Suprapubic skin (tissue), 4 donors: Measurements from ENCODE around the gene ZNF18. TPM values are rescaled to one million over a fixed set of nuclear protein-coding genes. Genes with fewer than 3 reads are reported as not detected.
"Not testable (repeated sequence)": the region's sequence is repeated elsewhere in the genome, so short reads cannot be mapped to it uniquely, and the experiment has no call there.

ENCODE experiments used
- DNase-seq, 2 donors: peaks; one replicate each; pipeline ENCODE4 v3.0.0-alpha.2; 2019; ENCODE audit warnings: low spot score in 2 of 2
- H3K27ac ChIP-seq: fragments of 200-600 bp; sonication (generic); one replicate; pipeline ENCODE4 v1.5.1; 2019
- H3K27me3 ChIP-seq: fragments of 200-600 bp; sonication (generic); one replicate; pipeline ENCODE4 v1.5.1; 2019
- H3K36me3 ChIP-seq: fragments of 200-600 bp; sonication (generic); one replicate; pipeline ENCODE4 v1.5.1; 2019
- H3K4me1 ChIP-seq: fragments of 200-600 bp; sonication (generic); one replicate; pipeline ENCODE4 v1.5.1; 2019
- H3K4me3 ChIP-seq: fragments of 200-600 bp; sonication (generic); one replicate; pipeline ENCODE4 v1.5.1; 2019; ENCODE audit warnings: mild to moderate bottlenecking
- H3K9me3 ChIP-seq: fragments of 200-600 bp; sonication (generic); one replicate; pipeline ENCODE4 v1.5.1; 2019
- EP300 ChIP-seq: sonication (generic); formaldehyde crosslinking; IDR thresholded peaks from one replicate; pipeline ENCODE4 v1.6.1; 2017; ENCODE audit warnings: antibody characterized with exemption
- POLR2A ChIP-seq, 2 donors: fragments of 450-650 bp; IDR thresholded peaks; one replicate each; pipeline ENCODE4 v1.6.1; 2017; ENCODE audit warnings: antibody characterized with exemption in 2 of 2, mild to moderate bottlenecking in 2 of 2, moderate library complexity in 2 of 2
- POLR2AphosphoS5 ChIP-seq, 3 donors: sonication (generic); formaldehyde crosslinking; IDR thresholded peaks; one replicate each; pipeline ENCODE4 v1.6.1; 2017; ENCODE audit warnings: antibody characterized with exemption in 3 of 3
- WGBS: methylation state at CpG from one replicate; pipeline ENCODE4 v1.1.5; 2018; 5-methylcytosine and 5-hydroxymethylcytosine counted together
- total RNA-seq, 4 donors: library from RNA; depleted of rRNA; stranded (reverse); fragments of >200 nt; gene quantifications; one replicate each; pipeline ENCODE4 v1.1.0, GENCODE V29; 2016
- TF ChIP-seq, protein P1 (sequence below), 2 donors: fragments of 200-600 bp in 1 of 2; fragments of 450-650 bp in 1 of 2; sonication (generic) in 1 of 2; IDR thresholded peaks; one replicate each; pipeline ENCODE4 v1.5.1; 2016 to 2019; ENCODE audit warnings: antibody characterized with exemption in 2 of 2, mild to moderate bottlenecking in 1 of 2, moderate library complexity in 1 of 2

The ZNF18 gene
- total RNA-seq, 4 donors from 2014 or later = 8.3 to 16.6 (median 11.4) TPM

DNA sequence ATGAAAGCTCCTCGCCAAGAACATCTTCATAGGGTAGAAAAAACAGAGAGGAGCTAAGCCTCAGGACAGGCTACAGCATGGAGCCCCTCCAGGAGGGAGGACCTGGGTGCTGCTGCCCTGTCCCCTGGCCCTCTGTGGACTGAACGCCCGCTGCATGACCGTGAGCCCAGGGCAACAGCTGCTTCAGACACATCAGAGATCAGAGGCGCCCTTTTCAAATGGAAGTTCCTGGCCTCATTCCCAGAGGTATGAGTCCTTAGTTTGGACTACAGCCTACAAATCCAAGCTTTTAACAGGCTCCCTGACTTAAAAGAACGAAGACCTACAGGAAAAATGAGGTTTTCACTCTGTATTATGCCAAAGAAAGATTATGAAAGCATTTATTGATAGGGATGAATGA, 48.5 kb downstream of the ZNF18 start:
- DNase-seq = no peak
- Histone ChIP-seq H3K4me3 (no peak overlapping the region), H3K27ac (peak overlapping the region; percentile 60), H3K9me3 (peaks cover 10% of the 10 kb centered on the region), H3K4me1 (peaks cover 21% of the 10 kb centered on the region), H3K27me3 (no peaks in the 10 kb centered on the region), H3K36me3 (no peaks in the 10 kb centered on the region)
- TF ChIP-seq POLR2A (IDR thresholded peaks at IDR 0.05) (no peak), POLR2AphosphoS5 (IDR thresholded peaks at IDR 0.05) (no peak), EP300 (no peak)
- TF ChIP-seq, protein P1, sequence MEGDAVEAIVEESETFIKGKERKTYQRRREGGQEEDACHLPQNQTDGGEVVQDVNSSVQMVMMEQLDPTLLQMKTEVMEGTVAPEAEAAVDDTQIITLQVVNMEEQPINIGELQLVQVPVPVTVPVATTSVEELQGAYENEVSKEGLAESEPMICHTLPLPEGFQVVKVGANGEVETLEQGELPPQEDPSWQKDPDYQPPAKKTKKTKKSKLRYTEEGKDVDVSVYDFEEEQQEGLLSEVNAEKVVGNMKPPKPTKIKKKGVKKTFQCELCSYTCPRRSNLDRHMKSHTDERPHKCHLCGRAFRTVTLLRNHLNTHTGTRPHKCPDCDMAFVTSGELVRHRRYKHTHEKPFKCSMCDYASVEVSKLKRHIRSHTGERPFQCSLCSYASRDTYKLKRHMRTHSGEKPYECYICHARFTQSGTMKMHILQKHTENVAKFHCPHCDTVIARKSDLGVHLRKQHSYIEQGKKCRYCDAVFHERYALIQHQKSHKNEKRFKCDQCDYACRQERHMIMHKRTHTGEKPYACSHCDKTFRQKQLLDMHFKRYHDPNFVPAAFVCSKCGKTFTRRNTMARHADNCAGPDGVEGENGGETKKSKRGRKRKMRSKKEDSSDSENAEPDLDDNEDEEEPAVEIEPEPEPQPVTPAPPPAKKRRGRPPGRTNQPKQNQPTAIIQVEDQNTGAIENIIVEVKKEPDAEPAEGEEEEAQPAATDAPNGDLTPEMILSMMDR (IDR thresholded peaks at IDR 0.05) = no peak
- 29% methylated on average over 5 of the region's 6 CpGs for WGBS

- Histone ChIP-seq H3K4me3 (no peak overlapping the region), H3K4me1 (peaks cover 18% of the 10 kb centered on the region), H3K36me3 (no peaks in the 10 kb centered on the region), H3K27ac (peak overlapping the region; percentile 79), H3K27me3 (no peaks in the 10 kb centered on the region), H3K9me3 (no peaks in the 10 kb centered on the region)
- WGBS = 44% methylated on average over 3 of the region's 3 CpGs
- no peak for DNase-seq
- TF ChIP-seq, protein P1 (IDR thresholded peaks at IDR 0.05) = no peak
- TF ChIP-seq POLR2A (IDR thresholded peaks at IDR 0.05) (no peak), POLR2AphosphoS5 (IDR thresholded peaks at IDR 0.05) (no peak), EP300 (no peak)
Measured at GRCh38 chr17:11944587-11944986, 52.7 kb downstream of the ZNF18 start.

- H3K4me1 ChIP-seq = peaks cover 11% of the 10 kb centered on the region
- H3K36me3 ChIP-seq = no peaks in the 10 kb centered on the region
- H3K27me3 ChIP-seq = no peaks in the 10 kb centered on the region
- no peak overlapping the region for H3K4me3 ChIP-seq
- H3K9me3 ChIP-seq = no peaks in the 10 kb centered on the region
- no peak for DNase-seq
- TF ChIP-seq POLR2A (IDR thresholded peaks at IDR 0.05) (no peak), EP300 (no peak), POLR2AphosphoS5 (IDR thresholded peaks at IDR 0.05) (peak in 1 of 3 donors; percentile 27)
- TF ChIP-seq, protein P1 (IDR thresholded peaks at IDR 0.05) = no peak
- WGBS = 60% methylated on average over 7 of the region's 7 CpGs
- peak overlapping the region; percentile 79 for H3K27ac ChIP-seq
Measured at GRCh38 chr17:11943759-11944347, 53.4 kb downstream of the ZNF18 start.

DNA sequence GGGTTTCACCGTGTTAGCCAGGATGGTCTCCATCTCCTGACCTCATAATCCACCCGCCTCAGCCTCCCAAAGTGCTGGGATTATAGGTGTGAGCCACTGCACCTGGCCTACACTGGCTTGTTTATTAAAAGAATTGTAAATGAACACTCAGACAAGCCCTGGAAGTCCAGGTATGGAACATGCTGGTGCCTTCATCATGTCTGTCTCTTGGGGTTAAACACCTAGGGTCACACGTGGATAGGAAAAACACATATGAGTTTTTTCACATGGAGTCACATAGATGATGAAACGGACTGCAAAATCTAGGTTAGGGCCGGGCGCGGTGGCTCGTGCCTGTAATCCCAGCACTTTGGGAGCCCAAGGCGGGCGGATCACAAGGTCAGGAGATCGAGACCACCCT, 54.2 kb downstream of the ZNF18 start:
- not testable (repeated sequence) for H3K36me3 ChIP-seq, DNase-seq, H3K9me3 ChIP-seq, H3K4me3 ChIP-seq, H3K27me3 ChIP-seq, H3K4me1 ChIP-seq
- H3K27ac ChIP-seq = peak overlapping the region; percentile 79
- 94% methylated on average over 11 of the region's 11 CpGs for WGBS

DNA sequence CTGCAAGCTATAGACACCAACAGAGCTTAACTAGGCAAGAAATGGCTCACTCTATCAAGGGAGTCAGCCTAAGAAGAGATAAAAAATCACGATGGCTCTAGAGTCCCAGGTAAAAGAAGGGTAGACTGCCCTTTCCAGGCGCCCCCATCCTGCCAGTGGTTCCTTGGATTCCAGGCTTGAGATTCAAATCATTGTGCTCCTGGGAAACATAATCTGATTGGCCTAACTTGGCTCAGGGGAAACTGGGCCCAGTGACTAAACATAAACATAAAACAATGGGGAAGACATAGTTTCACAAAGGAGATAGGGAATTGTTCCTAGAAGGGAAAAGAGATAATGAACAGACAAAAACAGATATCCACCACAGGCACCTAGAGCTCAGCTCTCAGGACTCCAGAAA, 56.4 kb downstream of the ZNF18 start:
- Histone ChIP-seq H3K9me3 (no peaks in the 10 kb centered on the region), H3K36me3 (no peaks in the 10 kb centered on the region), H3K4me1 (peaks cover 4% of the 10 kb centered on the region), H3K4me3 (no peak overlapping the region), H3K27me3 (no peaks in the 10 kb centered on the region), H3K27ac (no peak overlapping the region)
- 86% methylated on average over 2 of the region's 2 CpGs for WGBS
- TF ChIP-seq, protein P1 (IDR thresholded peaks at IDR 0.05) = no peak
- TF ChIP-seq POLR2A (IDR thresholded peaks at IDR 0.05) = no peak
- TF ChIP-seq EP300 = no peak
- no peak for TF ChIP-seq POLR2AphosphoS5 (IDR thresholded peaks at IDR 0.05)
- no peak for DNase-seq
